GM23338 (cell line): ENCODE data around the gene PIGS.

ENCODE experiments used
- CREB1 ChIP-seq: fragments of 250-450 bp; sonication (Bioruptor Pico); IDR thresholded peaks from 2 replicates; pipeline ENCODE4 v1.5.0; 2020; ENCODE audit warnings: low read depth, mild to moderate bottlenecking, moderate library complexity
- ETS1 ChIP-seq: IDR thresholded peaks from 2 replicates; pipeline ENCODE4 v1.6.1; 2016; ENCODE audit warnings: antibody characterized with exemption
- EZH2 ChIP-seq: fragments of 200-600 bp; sonication (generic); IDR thresholded peaks from one replicate; pipeline ENCODE4 v1.8.0; 2017; ENCODE audit warnings: antibody characterized with exemption, mild to moderate bottlenecking, low read depth; ENCODE audit not compliant: unreplicated experiment
- EZH2phosphoT487 ChIP-seq: fragments of 200-600 bp; sonication (generic); IDR thresholded peaks from one replicate; pipeline ENCODE4 v1.8.1; 2018; ENCODE audit warnings: antibody characterized with exemption; ENCODE audit not compliant: unreplicated experiment
- JUNB ChIP-seq: IDR thresholded peaks from one replicate; pipeline ENCODE4 v1.6.1; 2016; ENCODE audit warnings: antibody characterized with exemption; ENCODE audit not compliant: unreplicated experiment
- NANOG ChIP-seq: IDR thresholded peaks from 2 replicates; pipeline ENCODE4 v1.6.1; 2016; ENCODE audit warnings: antibody characterized with exemption, borderline replicate concordance
- POLR2AphosphoS5 ChIP-seq: IDR thresholded peaks from 2 replicates; pipeline ENCODE4 v1.6.1; 2016; ENCODE audit warnings: antibody characterized with exemption, low read depth
- REST ChIP-seq: IDR thresholded peaks from one replicate; pipeline ENCODE4 v1.6.1; 2018; ENCODE audit warnings: antibody characterized with exemption; ENCODE audit not compliant: unreplicated experiment
- STAT1 ChIP-seq: IDR thresholded peaks from one replicate; pipeline ENCODE4 v1.6.1; 2016; ENCODE audit warnings: antibody characterized with exemption; ENCODE audit not compliant: unreplicated experiment
- ZNF114 ChIP-seq: fragments of 250-450 bp; sonication (Bioruptor Pico); IDR thresholded peaks from 2 replicates; pipeline ENCODE4 v1.5.0; 2020; ENCODE audit warnings: mild to moderate bottlenecking, moderate library complexity
- ZNF331 ChIP-seq: fragments of 250-450 bp; sonication (Bioruptor Pico); IDR thresholded peaks from 2 replicates; pipeline ENCODE4 v1.5.0; 2020; ENCODE audit warnings: low read depth, mild to moderate bottlenecking, moderate library complexity
- TF ChIP-seq, protein P1 (sequence below), 2 experiments: fragments of 200-600 bp in 1 of 2; sonication (generic) in 1 of 2; conservative IDR thresholded peaks; 2 replicates each; pipeline versions ENCODE4 v1.5.1 to v1.6.1; 2016 to 2017; ENCODE audit warnings: antibody characterized with exemption in 2 of 2, low read depth in 2 of 2, mild to moderate bottlenecking in 2 of 2, moderate library complexity in 1 of 2

- TF ChIP-seq, protein P1, sequence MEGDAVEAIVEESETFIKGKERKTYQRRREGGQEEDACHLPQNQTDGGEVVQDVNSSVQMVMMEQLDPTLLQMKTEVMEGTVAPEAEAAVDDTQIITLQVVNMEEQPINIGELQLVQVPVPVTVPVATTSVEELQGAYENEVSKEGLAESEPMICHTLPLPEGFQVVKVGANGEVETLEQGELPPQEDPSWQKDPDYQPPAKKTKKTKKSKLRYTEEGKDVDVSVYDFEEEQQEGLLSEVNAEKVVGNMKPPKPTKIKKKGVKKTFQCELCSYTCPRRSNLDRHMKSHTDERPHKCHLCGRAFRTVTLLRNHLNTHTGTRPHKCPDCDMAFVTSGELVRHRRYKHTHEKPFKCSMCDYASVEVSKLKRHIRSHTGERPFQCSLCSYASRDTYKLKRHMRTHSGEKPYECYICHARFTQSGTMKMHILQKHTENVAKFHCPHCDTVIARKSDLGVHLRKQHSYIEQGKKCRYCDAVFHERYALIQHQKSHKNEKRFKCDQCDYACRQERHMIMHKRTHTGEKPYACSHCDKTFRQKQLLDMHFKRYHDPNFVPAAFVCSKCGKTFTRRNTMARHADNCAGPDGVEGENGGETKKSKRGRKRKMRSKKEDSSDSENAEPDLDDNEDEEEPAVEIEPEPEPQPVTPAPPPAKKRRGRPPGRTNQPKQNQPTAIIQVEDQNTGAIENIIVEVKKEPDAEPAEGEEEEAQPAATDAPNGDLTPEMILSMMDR (conservative IDR thresholded peaks at IDR 0.05; ENCODE audit: low read depth in 2 of 2), result no peak; a peak in 1 of 4 replicates
- TF ChIP-seq POLR2AphosphoS5 (no peak), EZH2 (no peak), EZH2phosphoT487 (no peak), CREB1 (CRISPR knock-in tag) (no peak), REST (no peak), JUNB (no peak), NANOG (no peak), ZNF114 (CRISPR knock-in tag) (no peak), ZNF331 (CRISPR knock-in tag) (no peak), ETS1 (no peak), STAT1 (no peak)
Observed at GRCh38 chr17:28548417-28549130, 22.8 kb downstream of the PIGS start.
